GM21360 (cell line): ENCODE results near the gene BACH2.
"Not testable (repeated sequence)": the region's sequence is repeated elsewhere in the genome, so short reads cannot be mapped to it uniquely, and the experiment has no call there.

Experiments
- ATAC-seq: cut with Tn5 transposase; IDR thresholded peaks from one replicate; pipeline ENCODE4 v1.9.1; 2021; ENCODE audit warnings: mild to moderate bottlenecking, moderate library complexity; ENCODE audit not compliant: unreplicated experiment

Gene BACH2

GRCh38 chr6:90282265-90282664 lies 14.4 kb downstream of the BACH2 start:
- ATAC-seq: not testable (repeated sequence)

GRCh38 chr6:90278129-90278528 lies 18.5 kb downstream of the BACH2 start:
- no peak for ATAC-seq

GRCh38 chr6:90277302-90278011 lies 19.2 kb downstream of the BACH2 start:
- ATAC-seq: no peak

- no peak for ATAC-seq
Observed at GRCh38 chr6:90274451-90275030, 22.1 kb downstream of the BACH2 start.

- no peak for ATAC-seq
Observed at GRCh38 chr6:90273863-90274262, 22.8 kb downstream of the BACH2 start.

- ATAC-seq: no peak
Observed at GRCh38 chr6:90272895-90273294, 23.7 kb downstream of the BACH2 start.

GRCh38 chr6:90271831-90272230 lies 24.8 kb downstream of the BACH2 start:
- ATAC-seq: no peak

GRCh38 chr6:90269334-90269733 lies 27.3 kb downstream of the BACH2 start:
- ATAC-seq: no peak

- ATAC-seq: no peak
Observed at GRCh38 chr6:90268178-90268577, 28.5 kb downstream of the BACH2 start.

GRCh38 chr6:90266905-90267621 lies 29.6 kb downstream of the BACH2 start:
- ATAC-seq: no peak

GRCh38 chr6:90264561-90264960 lies 32.1 kb downstream of the BACH2 start:
- ATAC-seq: no peak

- no peak for ATAC-seq
Observed at GRCh38 chr6:90263633-90264032, 33.0 kb downstream of the BACH2 start.

- no peak for ATAC-seq
Observed at GRCh38 chr6:90261801-90262200, 34.8 kb downstream of the BACH2 start.

- no peak for ATAC-seq
Observed at GRCh38 chr6:90257486-90257738, 39.2 kb downstream of the BACH2 start.

- ATAC-seq: no peak
Observed at GRCh38 chr6:90256698-90257485, 39.8 kb downstream of the BACH2 start.

GRCh38 chr6:90253631-90254030 lies 43.0 kb downstream of the BACH2 start:
- ATAC-seq: no peak

GRCh38 chr6:90251295-90251992 lies 45.2 kb downstream of the BACH2 start:
- peak; percentile 93 for ATAC-seq

GRCh38 chr6:90250405-90250804 lies 46.2 kb downstream of the BACH2 start:
- ATAC-seq: no peak

GRCh38 chr6:90249458-90249857 lies 47.2 kb downstream of the BACH2 start:
- no peak for ATAC-seq

GRCh38 chr6:90249034-90249433 lies 47.6 kb downstream of the BACH2 start:
- no peak for ATAC-seq

GRCh38 chr6:90247262-90247661 lies 49.4 kb downstream of the BACH2 start:
- no peak for ATAC-seq
